Cardiac muscle cell (in vitro differentiated cells and primary cell): ENCODE data around the gene LTN1. TPM values are rescaled to one million over a fixed set of nuclear protein-coding genes. Genes with fewer than 3 reads are reported as not detected.
A peak's percentile ranks its signal among the peaks of the same experiment; 100 is the strongest.

ENCODE experiments used
- DNase-seq, 2 donors: peaks; one replicate each; pipeline versions ENCODE4 v3.0.0 to v3.0.0-alpha.2; 2010 to 2017; ENCODE audit warnings: low read depth in 1 of 2, low spot score in 1 of 2
- H3K27ac ChIP-seq: fragments of 200-600 bp; sonication (generic); 2 replicates; pipeline ENCODE4 v1.5.1; 2016
- H3K27me3 ChIP-seq: fragments of 200-600 bp; sonication (generic); 2 replicates; pipeline ENCODE4 v1.6.0; 2016; ENCODE audit warnings: control low read depth
- H3K36me3 ChIP-seq: fragments of 200-600 bp; sonication (generic); 2 replicates; pipeline ENCODE4 v1.5.1; 2016; ENCODE audit warnings: control low read depth
- H3K4me1 ChIP-seq: fragments of 200-600 bp; sonication (generic); 2 replicates; pipeline ENCODE4 v1.8.1; 2017; ENCODE audit warnings: low read depth, mild to moderate bottlenecking, mixed run types
- H3K4me3 ChIP-seq: fragments of 200-600 bp; sonication (generic); 2 replicates; pipeline ENCODE4 v1.5.1; 2016; ENCODE audit warnings: mild to moderate bottlenecking
- H3K9me3 ChIP-seq: fragments of 200-600 bp; sonication (generic); 2 replicates; pipeline ENCODE4 v1.5.1; 2017; ENCODE audit warnings: low read depth, mild to moderate bottlenecking, control low read depth
- CTCF ChIP-seq: IDR thresholded peaks from 2 replicates; pipeline ENCODE4 v1.5.1; 2012; ENCODE audit warnings: low read depth, mild to moderate bottlenecking, low read length
- polyA plus RNA-seq: library from polyadenylated mRNA; unstranded; fragments of >200 nt; fragmentation: Nextera tagmentation; extraction: Ambion mirVana; gene quantifications from 2 replicates; pipeline ENCODE4 v1.2.1, GENCODE V29; 2016
- total RNA-seq: library from RNA; depleted of rRNA; stranded (reverse); fragments of >200 nt; gene quantifications from 2 replicates; pipeline ENCODE4 v1.2.3, GENCODE V29; 2016

Gene LTN1
- total and polyA plus RNA-seq, 2 experiments from 2014 or later, result 10.7 to 16.9 TPM

- no peaks in the 10 kb centered on the region for H3K4me1 ChIP-seq
- no peak overlapping the region for H3K27ac ChIP-seq
- no peak overlapping the region for H3K4me3 ChIP-seq
- DNase-seq, result no peak
- no peaks in the 10 kb centered on the region for H3K9me3 ChIP-seq
- H3K27me3 ChIP-seq, result peaks cover 6% of the 10 kb centered on the region
- no peaks in the 10 kb centered on the region for H3K36me3 ChIP-seq
- TF ChIP-seq CTCF, result no peak
These were observed 100.2 kb downstream of the LTN1 start for GRCh38 chr21:28892199-28893111.

GRCh38 chr21:28885853-28886177, 106.9 kb downstream of the LTN1 start:
- Histone ChIP-seq H3K27ac (no peak overlapping the region), H3K4me3 (no peak overlapping the region), H3K36me3 (peaks cover 8% of the 10 kb centered on the region), H3K27me3 (no peaks in the 10 kb centered on the region), H3K9me3 (no peaks in the 10 kb centered on the region), H3K4me1 (no peaks in the 10 kb centered on the region)
- no peak for DNase-seq
- TF ChIP-seq CTCF, result no peak

GRCh38 chr21:28884976-28885852, 107.5 kb downstream of the LTN1 start:
- peak overlapping the region; percentile 32 for H3K4me3 ChIP-seq
- DNase-seq, result peak; percentile 83 to 98
- no peaks in the 10 kb centered on the region for H3K27me3 ChIP-seq
- H3K4me1 ChIP-seq, result no peaks in the 10 kb centered on the region
- H3K27ac ChIP-seq, result peak overlapping the region; percentile 93
- H3K9me3 ChIP-seq, result no peaks in the 10 kb centered on the region
- H3K36me3 ChIP-seq, result peaks cover 9% of the 10 kb centered on the region
- TF ChIP-seq CTCF, result no peak

- peak in 1 of 2 donors; percentile 35 for DNase-seq
- peak overlapping the region; percentile 93 for H3K27ac ChIP-seq
These were observed 108.2 kb downstream of the LTN1 start for GRCh38 chr21:28884481-28884880.

More at GRCh38 chr21:28884481-28884880, 108.2 kb downstream of the LTN1 start:
- TF ChIP-seq CTCF, result no peak
- H3K36me3 ChIP-seq, result peaks cover 16% of the 10 kb centered on the region
- no peaks in the 10 kb centered on the region for H3K27me3 ChIP-seq
- H3K9me3 ChIP-seq, result no peaks in the 10 kb centered on the region
- H3K4me1 ChIP-seq, result no peaks in the 10 kb centered on the region
- H3K4me3 ChIP-seq, result peak overlapping the region; percentile 32
